ENCODE measurements around the gene NT5DC2. TPM values are rescaled to one million over a fixed set of nuclear protein-coding genes. Genes with fewer than 3 reads are reported as not detected.
A peak's percentile ranks its signal among the peaks of the same experiment; 100 is the strongest.

The NT5DC2 gene
- total RNA-seq, 2 donors from 2014 or later, result 26.5 to 30.6 TPM

- Mint-ChIP-seq H3K9me3 (no peaks in the 10 kb centered on the region), H3K36me3 (no peaks in the 10 kb centered on the region), H3K27ac (no peak overlapping the region)
- DNase-seq (ENCODE audit: low spot score in 2 of 2) (no peak), ATAC-seq (no peak)
Measured at GRCh38 chr3:52504977-52505376, 28.7 kb downstream of the NT5DC2 start.

- H3K36me3 Mint-ChIP-seq, result no peaks in the 10 kb centered on the region
- no peak for DNase-seq (ENCODE audit: low spot score in 2 of 2)
Measured at GRCh38 chr3:52503788-52504424, 29.8 kb downstream of the NT5DC2 start.

GRCh38 chr3:52502808-52503350, 30.8 kb downstream of the NT5DC2 start:
- no peak for DNase-seq (ENCODE audit: low spot score in 2 of 2)
- Mint-ChIP-seq H3K9me3 (no peaks in the 10 kb centered on the region), H3K27ac (no peak overlapping the region), H3K36me3 (no peaks in the 10 kb centered on the region)
- no peak for ATAC-seq

More at GRCh38 chr3:52503788-52504424, 29.8 kb downstream of the NT5DC2 start:
- ATAC-seq, result no peak
- no peaks in the 10 kb centered on the region for H3K9me3 Mint-ChIP-seq
- H3K27ac Mint-ChIP-seq, result peak overlapping the region in 1 of 2 donors; percentile 68

- DNase-seq (ENCODE audit: low spot score in 2 of 2) (no peak), ATAC-seq (no peak)
- Mint-ChIP-seq H3K36me3 (no peaks in the 10 kb centered on the region), H3K27ac (no peak overlapping the region), H3K9me3 (no peaks in the 10 kb centered on the region)
Measured at GRCh38 chr3:52502001-52502400, 31.7 kb downstream of the NT5DC2 start.

- Mint-ChIP-seq H3K9me3 (no peaks in the 10 kb centered on the region), H3K27ac (no peak overlapping the region), H3K36me3 (no peaks in the 10 kb centered on the region)
- ATAC-seq (no peak), DNase-seq (ENCODE audit: low spot score in 2 of 2) (no peak)
Measured at GRCh38 chr3:52501046-52501445, 32.6 kb downstream of the NT5DC2 start.

- H3K9me3 Mint-ChIP-seq, result no peaks in the 10 kb centered on the region
- ATAC-seq, result no peak
- no peak for DNase-seq (ENCODE audit: low spot score in 2 of 2)
- peak overlapping the region in 1 of 2 donors; percentile 44 for H3K27ac Mint-ChIP-seq
- no peaks in the 10 kb centered on the region for H3K36me3 Mint-ChIP-seq
Measured at GRCh38 chr3:52498137-52499054, 35.3 kb downstream of the NT5DC2 start.

- Mint-ChIP-seq H3K9me3 (no peaks in the 10 kb centered on the region), H3K36me3 (peaks cover 0 to 4% of the 10 kb centered on the region in 2 donors), H3K27ac (no peak overlapping the region)
- ATAC-seq (no peak), DNase-seq (ENCODE audit: low spot score in 2 of 2) (no peak)
Measured at GRCh38 chr3:52495777-52496602, 37.7 kb downstream of the NT5DC2 start.

GRCh38 chr3:52494886-52495495, 38.7 kb downstream of the NT5DC2 start, which contains the start of gene STAB1:
Gene STAB1, plus strand, starts transcription at chr3:52495338. Its CDS starts 76 bp downstream, at chr3:52495414.
- DNase-seq (ENCODE audit: low spot score in 2 of 2), result no peak
- H3K36me3 Mint-ChIP-seq, result peaks cover 0 to 4% of the 10 kb centered on the region in 2 donors
- no peaks in the 10 kb centered on the region for H3K9me3 Mint-ChIP-seq
- ATAC-seq, result peak in 1 of 2 donors; percentile 2
- peak within 1 kb of the TSS in 1 of 2 donors; percentile 81 for H3K27ac Mint-ChIP-seq

- Mint-ChIP-seq H3K36me3 (peaks cover 0 to 4% of the 10 kb centered on the region in 2 donors), H3K9me3 (no peaks in the 10 kb centered on the region), H3K27ac (peak overlapping the region in 1 of 2 donors; percentile 81)
- DNase-seq (ENCODE audit: low spot score in 2 of 2) (no peak), ATAC-seq (no peak)
Measured at GRCh38 chr3:52494445-52494844, 39.2 kb downstream of the NT5DC2 start.

- DNase-seq (ENCODE audit: low spot score in 2 of 2) (no peak), ATAC-seq (no peak)
- Mint-ChIP-seq H3K36me3 (peaks cover 0 to 4% of the 10 kb centered on the region in 2 donors), H3K9me3 (no peaks in the 10 kb centered on the region), H3K27ac (peak overlapping the region in 1 of 2 donors; percentile 44)
Measured at GRCh38 chr3:52493232-52494017, 40.2 kb downstream of the NT5DC2 start.

GRCh38 chr3:52492059-52492458, 41.6 kb downstream of the NT5DC2 start:
- Mint-ChIP-seq H3K9me3 (no peaks in the 10 kb centered on the region), H3K27ac (no peak overlapping the region), H3K36me3 (peaks cover 0 to 4% of the 10 kb centered on the region in 2 donors)
- no peak for ATAC-seq
- no peak for DNase-seq (ENCODE audit: low spot score in 2 of 2)

- DNase-seq (ENCODE audit: low spot score in 2 of 2) (no peak), ATAC-seq (no peak)
- H3K9me3 Mint-ChIP-seq, result no peaks in the 10 kb centered on the region
- H3K27ac Mint-ChIP-seq, result peak overlapping the region in 1 of 2 donors; percentile 68
- peaks cover 0 to 4% of the 10 kb centered on the region in 2 donors for H3K36me3 Mint-ChIP-seq
Measured at GRCh38 chr3:52490939-52491526, 42.6 kb downstream of the NT5DC2 start.

- Mint-ChIP-seq H3K9me3 (no peaks in the 10 kb centered on the region), H3K27ac (no peak overlapping the region), H3K36me3 (peaks cover 0 to 4% of the 10 kb centered on the region in 2 donors)
- no peak for ATAC-seq
- DNase-seq (ENCODE audit: low spot score in 2 of 2), result no peak
Measured at GRCh38 chr3:52490035-52490938, 43.4 kb downstream of the NT5DC2 start.

- Mint-ChIP-seq H3K27ac (no peak overlapping the region), H3K9me3 (no peaks in the 10 kb centered on the region), H3K36me3 (peaks cover 0 to 4% of the 10 kb centered on the region in 2 donors)
- ATAC-seq (no peak), DNase-seq (ENCODE audit: low spot score in 2 of 2) (no peak)
Measured at GRCh38 chr3:52489453-52489852, 44.2 kb downstream of the NT5DC2 start.

Data from activated naive CD4-positive, alpha-beta T cell treated with anti-CD3 and anti-CD28 coated beads, Interleukin-2, amount 50 U/mL, for 72 hours (primary cell).